GM12874 (cell line): ENCODE results near the gene LYRM9.

ENCODE experiments used
- TF ChIP-seq, protein P1 (sequence below): IDR thresholded peaks from 2 replicates; pipeline ENCODE4 v1.5.1; 2011; ENCODE audit warnings: low read depth, mild to moderate bottlenecking, control low read depth, low read length, moderate library complexity; ENCODE audit not compliant: insufficient read depth

LYRM9 gene

GRCh38 chr17:27917000-27917399 lies 23.8 kb upstream of the LYRM9 start:
- TF ChIP-seq, protein P1, sequence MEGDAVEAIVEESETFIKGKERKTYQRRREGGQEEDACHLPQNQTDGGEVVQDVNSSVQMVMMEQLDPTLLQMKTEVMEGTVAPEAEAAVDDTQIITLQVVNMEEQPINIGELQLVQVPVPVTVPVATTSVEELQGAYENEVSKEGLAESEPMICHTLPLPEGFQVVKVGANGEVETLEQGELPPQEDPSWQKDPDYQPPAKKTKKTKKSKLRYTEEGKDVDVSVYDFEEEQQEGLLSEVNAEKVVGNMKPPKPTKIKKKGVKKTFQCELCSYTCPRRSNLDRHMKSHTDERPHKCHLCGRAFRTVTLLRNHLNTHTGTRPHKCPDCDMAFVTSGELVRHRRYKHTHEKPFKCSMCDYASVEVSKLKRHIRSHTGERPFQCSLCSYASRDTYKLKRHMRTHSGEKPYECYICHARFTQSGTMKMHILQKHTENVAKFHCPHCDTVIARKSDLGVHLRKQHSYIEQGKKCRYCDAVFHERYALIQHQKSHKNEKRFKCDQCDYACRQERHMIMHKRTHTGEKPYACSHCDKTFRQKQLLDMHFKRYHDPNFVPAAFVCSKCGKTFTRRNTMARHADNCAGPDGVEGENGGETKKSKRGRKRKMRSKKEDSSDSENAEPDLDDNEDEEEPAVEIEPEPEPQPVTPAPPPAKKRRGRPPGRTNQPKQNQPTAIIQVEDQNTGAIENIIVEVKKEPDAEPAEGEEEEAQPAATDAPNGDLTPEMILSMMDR, result no peak

DNA sequence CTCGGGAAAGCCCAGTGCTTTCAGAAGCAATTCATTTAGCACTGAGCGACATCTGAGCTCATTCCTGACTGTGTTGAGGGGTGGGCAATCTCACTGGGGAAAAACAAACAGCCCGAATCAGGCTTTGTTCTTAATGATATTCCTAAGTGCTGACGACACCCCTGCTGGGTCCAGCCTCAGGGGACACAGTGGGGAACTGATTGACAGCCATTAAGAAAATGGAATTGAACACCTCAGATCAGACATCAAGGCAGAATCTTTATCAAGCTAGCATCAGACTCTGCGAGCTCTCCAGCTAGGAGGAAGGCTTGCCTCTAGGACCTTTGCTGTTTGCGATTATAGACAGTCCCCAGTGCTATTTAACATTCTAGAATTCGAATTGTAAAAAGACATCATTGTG lies 22.5 kb upstream of the LYRM9 start:
- TF ChIP-seq, protein P1, result no peak

GRCh38 chr17:27914382-27914781 lies 21.2 kb upstream of the LYRM9 start:
- TF ChIP-seq, protein P1, result no peak

DNA sequence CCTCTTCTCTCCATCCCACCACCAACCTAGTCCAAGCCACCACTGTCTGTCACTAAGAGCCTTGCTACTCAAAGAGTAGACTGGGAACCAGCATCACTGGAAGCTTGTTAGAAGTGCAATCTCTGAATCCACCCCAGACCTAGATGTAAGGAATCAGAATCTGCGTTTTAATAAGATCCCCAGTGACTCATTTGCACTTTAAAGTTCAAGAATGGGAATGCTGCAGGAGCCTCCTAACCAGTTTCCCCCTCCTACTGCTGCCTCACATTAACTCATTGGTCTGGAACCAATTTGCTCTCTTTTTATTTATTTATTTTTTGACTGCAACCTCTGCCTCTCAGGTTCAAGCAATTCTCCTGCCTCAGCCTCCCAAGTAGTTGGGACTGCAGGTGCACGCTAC lies 19.8 kb upstream of the LYRM9 start:
- TF ChIP-seq, protein P1, result no peak

- TF ChIP-seq, protein P1, result no peak
These were observed 14.9 kb upstream of the LYRM9 start for GRCh38 chr17:27907976-27908558.

- TF ChIP-seq, protein P1, result no peak
These were observed 13.5 kb upstream of the LYRM9 start for GRCh38 chr17:27906623-27907022.

DNA sequence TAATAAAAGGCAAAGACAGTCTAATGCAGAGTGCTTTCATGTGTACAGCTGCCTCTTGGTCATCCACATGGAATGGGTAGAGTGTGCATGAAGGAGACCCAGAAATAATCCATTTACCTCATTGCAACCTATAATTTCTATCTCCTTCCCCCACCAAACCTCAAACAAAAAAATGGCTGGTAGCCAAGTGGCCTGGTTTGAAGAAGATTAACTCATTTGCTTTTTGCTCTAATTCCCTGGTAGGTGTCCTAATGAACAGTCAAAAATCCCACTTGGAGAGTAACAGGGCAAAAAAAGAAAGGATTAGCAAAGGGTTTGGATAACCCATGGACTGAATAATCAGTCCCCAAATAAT lies 13.0 kb upstream of the LYRM9 start:
- TF ChIP-seq, protein P1, result no peak
